Sigmoid colon (tissue), 4 donors: ENCODE results near the gene DPM1.

Experiments used
- EP300 ChIP-seq, 4 donors: sonication (generic); formaldehyde crosslinking; IDR thresholded peaks; one replicate each; pipeline ENCODE4 v1.6.1; 2017; ENCODE audit warnings: antibody characterized with exemption in 4 of 4
- TF ChIP-seq, protein P1 (sequence below), 4 experiments: fragments of 450-650 bp in 3 of 4; fragments of 200-600 bp in 1 of 4; IDR thresholded peaks; one replicate each; pipeline ENCODE4 v1.5.1; 2016 to 2019; ENCODE audit warnings: antibody characterized with exemption in 4 of 4, mild to moderate bottlenecking in 3 of 4, moderate library complexity in 2 of 4

DNA sequence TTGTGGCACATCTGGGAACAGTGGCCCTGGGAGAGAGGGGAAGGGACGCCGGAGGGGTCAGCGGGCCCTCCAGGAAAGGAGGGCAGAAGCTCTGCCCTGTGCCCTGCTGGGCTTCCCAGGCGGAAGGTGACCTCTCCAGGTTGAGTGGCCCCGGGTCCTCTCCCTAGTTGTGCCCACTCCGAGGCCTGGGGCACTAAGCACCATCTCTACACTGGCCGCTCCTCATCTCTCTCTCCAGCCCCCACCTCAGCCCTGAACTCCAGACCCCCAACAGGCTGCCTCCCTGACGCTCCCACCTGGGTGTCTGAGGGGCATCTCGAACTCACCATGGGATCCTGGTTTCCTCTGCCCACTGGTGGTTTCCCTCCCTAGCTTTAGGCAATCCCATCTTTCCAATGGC, 46.4 kb upstream of the DPM1 start:
- TF ChIP-seq, protein P1, sequence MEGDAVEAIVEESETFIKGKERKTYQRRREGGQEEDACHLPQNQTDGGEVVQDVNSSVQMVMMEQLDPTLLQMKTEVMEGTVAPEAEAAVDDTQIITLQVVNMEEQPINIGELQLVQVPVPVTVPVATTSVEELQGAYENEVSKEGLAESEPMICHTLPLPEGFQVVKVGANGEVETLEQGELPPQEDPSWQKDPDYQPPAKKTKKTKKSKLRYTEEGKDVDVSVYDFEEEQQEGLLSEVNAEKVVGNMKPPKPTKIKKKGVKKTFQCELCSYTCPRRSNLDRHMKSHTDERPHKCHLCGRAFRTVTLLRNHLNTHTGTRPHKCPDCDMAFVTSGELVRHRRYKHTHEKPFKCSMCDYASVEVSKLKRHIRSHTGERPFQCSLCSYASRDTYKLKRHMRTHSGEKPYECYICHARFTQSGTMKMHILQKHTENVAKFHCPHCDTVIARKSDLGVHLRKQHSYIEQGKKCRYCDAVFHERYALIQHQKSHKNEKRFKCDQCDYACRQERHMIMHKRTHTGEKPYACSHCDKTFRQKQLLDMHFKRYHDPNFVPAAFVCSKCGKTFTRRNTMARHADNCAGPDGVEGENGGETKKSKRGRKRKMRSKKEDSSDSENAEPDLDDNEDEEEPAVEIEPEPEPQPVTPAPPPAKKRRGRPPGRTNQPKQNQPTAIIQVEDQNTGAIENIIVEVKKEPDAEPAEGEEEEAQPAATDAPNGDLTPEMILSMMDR (IDR thresholded peaks at IDR 0.05), result no peak
- no peak for TF ChIP-seq EP300 (IDR thresholded peaks at IDR 0.05)
